GM11168 (cell line): Measurements from ENCODE around the gene CENPA.

Experiments
- in situ Hi-C: fragments of 300-500 bp; cut with MboI; formaldehyde crosslinking; loops from one replicate; pipeline ENCODE4 v1.12.0; 2022; ENCODE audit warnings: low sequenced_read_pairs; ENCODE audit not compliant: unreplicated experiment

The CENPA gene

DNA sequence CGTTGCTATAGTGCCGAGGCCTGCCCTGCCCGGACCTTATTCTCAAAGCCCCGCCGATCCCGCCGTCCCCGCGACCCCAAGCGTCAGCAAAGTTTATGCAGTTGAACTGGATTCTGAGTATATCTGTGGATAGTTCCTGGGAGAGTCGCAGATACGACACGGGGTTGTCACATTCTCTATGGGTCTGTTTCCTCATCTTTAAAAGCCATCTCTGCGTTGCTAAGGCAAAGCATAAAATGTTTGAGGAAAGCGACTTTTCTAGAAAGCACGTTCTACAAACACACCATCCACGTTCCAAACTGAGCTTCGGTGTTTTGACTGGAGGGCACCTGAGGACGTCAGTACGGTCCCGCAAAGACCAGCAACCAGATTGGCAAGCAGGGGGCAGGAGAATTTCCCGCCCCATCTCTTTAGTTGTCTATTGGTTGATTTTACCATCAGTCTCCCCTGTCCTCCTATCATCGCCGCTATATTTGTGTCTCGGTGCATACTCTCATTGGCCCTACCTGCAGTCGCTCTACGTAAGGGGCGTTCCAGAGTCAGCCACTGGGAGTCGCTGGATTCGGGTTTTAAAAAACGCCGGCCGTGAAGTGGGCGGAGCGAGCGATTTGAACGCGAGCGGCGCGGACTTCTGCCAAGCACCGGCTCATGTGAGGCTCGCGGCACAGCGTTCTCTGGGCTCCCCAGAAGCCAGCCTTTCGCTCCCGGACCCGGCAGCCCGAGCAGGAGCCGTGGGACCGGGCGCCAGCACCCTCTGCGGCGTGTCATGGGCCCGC is at the start of gene CENPA:
CENPA (plus strand) TSS at position 626 of the 776 bp plus-strand sequence; CDS start at position 767, 141 bp downstream.
- in situ Hi-C loops, result no loop called here

DNA sequence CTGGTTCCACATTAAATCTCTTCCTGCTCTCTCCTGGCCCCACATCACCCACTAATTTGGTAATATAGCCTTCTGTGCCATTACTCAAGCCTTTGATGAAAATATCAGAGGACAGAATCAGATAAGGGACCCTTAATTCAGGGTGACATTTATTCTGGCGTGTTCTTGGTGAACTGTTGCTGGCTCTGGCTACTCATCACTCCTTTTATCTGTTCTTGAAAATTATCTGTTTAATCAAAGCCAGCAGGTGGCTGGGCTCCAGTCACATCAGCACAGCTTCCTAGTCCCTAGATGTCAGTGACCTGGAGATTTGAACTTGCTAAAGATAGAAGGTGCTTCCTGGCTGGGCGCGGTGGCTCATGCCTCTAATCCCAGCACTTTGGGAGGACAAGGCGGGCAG is 48.6 kb upstream of the CENPA start:
- in situ Hi-C loops, result no loop called here

DNA sequence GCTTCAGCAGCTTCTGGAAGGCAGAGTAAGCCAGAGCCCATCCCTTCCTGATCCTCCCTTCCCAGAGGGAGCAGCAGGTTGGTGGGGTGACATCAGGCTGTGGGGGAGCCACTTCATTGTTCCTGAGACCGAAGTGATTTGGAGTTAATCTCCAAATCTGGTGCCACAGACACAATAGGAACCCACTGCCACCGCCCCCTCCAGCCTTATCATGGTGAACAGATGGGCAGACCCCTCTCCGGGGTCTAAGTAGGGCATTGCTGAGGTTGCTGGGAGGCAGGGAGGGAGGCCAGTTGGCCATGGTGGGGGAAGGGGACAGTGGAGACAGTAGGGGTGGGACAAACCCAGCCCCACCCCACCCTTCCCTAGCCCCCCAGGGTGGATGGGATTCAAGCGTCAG is 47.4 kb upstream of the CENPA start:
- in situ Hi-C loops, result no loop called here

DNA sequence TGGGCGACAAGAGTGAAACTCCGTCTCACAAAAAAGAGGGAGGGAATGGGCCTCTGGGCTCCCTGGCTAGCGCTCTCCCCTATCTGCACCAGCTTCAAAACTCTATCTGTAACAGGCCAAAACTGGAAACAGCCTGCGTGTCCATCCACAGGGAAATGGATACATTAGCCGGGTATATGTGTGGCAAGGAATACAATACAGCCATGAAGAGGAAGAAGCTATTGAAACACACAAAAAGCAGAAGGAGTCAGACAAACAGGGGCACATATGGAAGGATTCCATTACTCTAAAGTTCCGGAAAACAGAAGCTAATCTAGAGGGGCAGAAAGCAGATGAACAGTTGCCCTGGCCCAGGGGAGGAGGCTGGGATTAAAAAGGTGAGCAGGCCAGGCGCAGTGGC is 46.3 kb upstream of the CENPA start:
- in situ Hi-C loops, result no loop called here

DNA sequence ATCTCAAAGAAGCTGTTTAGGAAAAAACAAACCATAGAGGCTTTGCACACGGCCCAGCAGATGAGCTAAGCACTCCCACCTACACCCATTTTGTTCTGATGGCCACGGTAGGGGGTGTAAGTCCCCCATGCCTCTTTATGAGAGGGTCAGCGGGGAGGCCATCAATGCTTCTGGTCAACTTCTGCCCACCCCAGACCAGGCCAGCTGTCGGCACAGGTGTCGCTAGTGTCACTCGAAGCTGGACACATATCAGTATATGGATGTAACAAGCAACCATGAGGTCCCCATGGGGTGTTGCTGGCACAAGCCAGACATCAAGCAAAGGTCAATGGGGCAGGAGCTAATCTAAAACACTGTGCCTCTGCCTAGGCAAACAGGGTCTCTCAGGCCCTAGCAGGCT is 45.5 kb upstream of the CENPA start:
- in situ Hi-C loops, result no loop called here

DNA sequence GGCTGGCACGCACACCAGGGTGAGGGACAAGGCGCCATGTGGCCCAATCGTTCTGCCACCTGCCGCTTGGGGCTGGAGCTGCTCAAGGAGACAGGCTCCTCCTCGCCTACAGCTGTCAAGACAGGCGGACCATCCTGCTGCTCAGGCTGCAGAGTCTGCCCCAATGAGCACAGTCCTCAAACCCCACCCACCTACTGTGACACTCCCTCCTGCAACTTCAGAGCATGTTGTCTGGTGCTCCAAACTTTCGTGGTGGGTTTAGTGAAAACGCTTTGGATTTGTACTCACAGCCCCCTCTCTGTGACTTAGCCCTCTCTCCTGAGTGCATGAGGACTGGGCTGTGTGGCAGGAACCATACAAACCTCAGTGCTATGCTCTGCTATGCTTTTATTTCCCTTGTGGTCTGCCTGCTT is 45.0 kb upstream of the CENPA start:
- in situ Hi-C loops, result no loop called here

DNA sequence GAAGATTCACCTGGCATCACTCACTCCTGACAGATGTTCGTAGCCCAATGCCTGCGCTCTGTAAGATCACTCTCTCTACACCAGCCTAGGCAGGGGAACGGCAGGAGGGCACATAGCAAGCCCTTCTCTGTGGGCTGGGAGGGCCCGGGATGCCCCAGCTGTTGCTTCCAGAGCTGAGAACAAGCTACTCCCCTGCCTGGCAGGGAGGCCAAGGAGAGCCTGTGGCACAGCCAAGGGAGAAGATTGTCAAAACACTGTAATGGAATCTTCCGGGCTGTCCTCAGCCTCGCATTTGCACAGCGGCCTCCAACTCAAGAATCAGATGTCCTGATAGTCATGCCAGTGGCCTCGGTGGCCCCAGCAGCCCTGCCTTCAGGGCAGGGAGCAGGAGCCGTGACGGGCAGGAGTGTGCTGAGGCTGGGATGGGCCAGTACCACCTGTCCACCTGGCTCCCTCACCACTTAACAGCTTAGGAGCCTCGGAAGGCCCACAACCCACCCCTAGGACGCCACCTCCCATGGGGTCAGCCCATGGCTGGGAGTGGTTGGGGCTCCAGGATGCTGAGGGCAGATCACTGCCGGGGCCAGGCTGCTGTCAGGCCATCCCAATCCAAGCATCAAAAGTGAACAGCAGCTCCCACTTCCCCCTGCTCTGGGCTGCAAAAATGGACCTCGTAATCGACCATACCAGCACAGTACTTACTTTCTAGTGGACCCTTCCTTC is 43.6 kb upstream of the CENPA start:
- in situ Hi-C loops, result no loop called here

DNA sequence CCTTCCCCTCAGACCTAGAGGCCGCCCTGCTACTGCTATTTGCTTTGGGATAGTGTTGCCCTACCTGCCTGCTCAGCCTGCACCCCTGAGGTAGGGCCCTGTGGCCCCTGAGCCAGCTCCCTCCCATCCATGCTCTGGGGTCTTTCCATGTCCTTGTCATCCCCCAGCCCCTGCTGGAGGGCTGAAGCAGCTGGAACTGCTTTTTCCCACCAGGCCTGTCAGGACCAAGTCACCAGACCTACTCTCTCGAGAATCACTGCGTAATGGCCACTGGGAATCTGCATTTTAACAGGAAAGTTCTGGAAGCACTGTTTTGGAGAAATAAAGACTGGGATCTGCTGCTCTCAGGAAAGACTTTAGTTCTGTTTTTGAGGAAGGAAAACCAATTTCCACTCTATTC is 42.0 kb upstream of the CENPA start:
- in situ Hi-C loops, result no loop called here

DNA sequence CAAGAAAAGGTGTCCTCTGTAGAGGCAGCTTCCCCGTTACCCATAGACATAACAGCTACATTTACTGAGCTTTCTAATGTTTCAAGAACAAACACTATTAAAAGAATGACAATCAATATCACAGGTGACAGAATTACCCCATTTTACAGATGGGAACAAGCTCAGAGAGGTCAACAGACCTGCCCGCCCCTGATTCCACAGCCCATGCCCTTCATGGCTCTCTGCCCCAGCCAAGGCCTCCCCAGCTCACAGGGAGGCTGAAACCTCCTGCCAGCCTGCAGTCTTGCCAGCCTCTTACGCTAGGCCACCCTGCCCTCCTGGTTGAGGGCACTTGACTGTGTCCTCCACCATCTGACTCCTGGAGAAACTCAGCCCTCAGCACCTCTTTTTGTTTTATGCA is 40.9 kb upstream of the CENPA start:
- in situ Hi-C loops, result no loop called here

DNA sequence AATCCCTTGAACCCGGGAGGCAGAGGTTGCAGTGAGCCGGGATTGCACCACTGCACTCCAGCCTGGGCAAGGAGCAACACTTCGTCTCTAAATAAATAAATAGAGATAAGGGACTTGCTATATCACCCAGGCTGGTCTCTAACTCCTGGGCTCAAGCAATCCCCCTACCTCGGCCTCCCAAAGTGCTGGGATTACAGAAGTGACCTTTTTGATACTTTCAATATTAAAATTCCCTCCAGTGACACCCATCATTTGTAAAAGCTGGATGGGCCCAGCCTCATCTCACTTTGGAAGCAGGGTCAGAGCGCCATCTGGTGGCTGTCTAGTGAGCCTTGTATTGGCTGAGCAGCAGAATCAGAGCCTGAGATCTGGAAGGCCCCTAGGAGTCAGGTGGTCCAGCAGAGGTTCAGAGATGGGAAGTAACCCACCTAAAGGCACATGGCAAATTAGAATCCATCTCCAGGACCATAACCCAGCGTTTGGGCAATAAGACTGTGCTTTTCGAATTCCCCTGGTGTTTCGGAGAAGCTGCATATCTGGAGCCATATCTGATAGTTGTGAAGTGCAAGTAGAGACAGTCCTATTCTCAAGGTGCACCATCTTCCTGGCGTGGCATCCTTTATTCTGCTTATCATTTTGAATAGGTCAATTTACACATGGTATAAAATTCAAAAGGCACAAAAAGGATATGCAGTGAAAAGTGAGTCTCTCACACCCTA is 40.1 kb upstream of the CENPA start:
- in situ Hi-C loops, result no loop called here

DNA sequence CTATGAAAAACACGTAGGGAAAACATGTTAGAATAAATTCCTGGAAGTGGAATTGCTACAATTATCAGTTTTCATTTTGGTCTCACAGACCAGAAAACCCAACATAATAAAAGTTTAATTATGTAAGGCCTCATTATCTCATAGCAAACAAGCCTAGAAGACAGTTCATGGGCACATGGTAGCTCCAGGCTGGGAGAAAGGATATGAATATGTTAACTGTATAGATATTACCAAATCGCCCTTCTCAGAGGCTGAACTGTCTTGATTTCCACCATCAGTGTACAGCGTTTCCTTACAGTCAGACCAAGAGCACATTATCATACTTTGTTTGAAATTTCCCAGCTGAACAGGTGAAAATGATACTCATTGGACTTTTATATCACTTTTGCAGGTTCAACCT is 38.9 kb upstream of the CENPA start:
- in situ Hi-C loops, result no loop called here

DNA sequence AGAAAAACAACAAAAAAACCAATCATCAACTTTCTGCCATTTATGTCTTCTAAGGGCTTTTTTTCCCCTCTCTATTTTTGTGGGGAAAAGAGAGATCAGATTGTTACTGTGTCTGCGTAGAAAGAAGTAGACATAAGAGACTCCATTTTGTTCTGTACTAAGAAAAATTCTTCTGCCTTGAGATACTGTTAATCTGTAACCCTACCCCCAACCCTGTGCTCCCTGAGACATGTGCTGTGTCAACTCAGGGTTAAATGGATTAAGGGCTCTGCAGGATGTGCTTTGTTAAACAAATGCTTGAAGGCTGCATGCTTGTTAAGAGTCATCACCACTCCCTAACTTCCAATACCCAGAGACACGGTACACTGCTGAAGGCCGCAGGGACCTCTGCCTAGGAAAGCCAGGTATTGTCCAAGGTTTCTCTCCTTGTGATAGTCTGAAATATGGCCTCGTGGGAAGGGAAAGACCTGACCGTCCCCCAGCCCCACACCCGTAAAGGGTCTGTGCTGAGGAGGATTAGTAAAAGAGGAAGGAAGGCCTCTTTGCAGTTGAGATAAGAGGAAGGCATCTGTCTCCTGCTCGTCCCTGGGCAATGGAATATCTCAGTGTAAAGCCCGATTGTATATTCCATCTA is 36.0 kb upstream of the CENPA start:
- in situ Hi-C loops, result loop anchor here (10.0 kb wide), 1 partner anchor 145 kb away; no protein-coding TSS in a partner anchor

DNA sequence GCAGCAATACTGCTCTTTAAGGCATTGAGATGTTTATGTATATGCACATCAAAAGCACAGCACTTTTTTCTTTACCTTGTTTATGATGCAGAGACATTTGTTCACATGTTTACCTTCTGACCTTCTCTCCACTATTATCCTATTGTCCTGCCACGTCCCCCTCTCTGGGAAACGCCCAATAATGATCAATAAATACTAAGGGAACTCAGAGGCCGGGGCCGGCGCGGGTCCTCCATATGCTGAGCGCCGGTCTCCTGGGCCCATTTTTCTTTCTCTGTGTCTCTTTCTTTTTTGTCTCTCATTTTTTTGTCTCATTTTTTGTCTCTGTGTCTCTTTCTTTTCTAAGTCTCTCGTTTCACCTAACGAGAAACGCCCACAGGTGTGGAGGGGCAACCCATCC is 35.4 kb upstream of the CENPA start:
- in situ Hi-C loops, result loop anchor here (10.0 kb wide), 1 partner anchor 146 kb away; no protein-coding TSS in a partner anchor

DNA sequence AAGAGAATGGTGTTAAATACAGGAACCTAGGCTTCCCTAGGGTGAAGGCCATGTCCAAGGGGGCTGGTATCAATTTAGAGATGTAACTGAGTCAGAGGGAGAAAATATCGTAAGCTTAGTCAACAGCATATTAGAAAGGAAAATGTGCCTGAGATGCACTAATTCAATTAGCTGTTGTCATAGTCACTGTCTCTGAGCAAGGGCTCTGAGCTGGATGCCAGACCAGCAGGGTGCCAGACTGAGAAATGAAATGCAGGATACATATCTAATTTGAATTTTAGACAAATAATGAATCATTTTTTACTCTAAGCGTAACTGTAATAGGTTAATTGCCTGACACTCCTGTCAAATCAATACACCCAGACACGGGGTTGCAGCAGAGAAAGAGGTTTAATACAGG is 33.2 kb upstream of the CENPA start:
- in situ Hi-C loops, result loop anchor here (10.0 kb wide), 1 partner anchor 148 kb away; no protein-coding TSS in a partner anchor

DNA sequence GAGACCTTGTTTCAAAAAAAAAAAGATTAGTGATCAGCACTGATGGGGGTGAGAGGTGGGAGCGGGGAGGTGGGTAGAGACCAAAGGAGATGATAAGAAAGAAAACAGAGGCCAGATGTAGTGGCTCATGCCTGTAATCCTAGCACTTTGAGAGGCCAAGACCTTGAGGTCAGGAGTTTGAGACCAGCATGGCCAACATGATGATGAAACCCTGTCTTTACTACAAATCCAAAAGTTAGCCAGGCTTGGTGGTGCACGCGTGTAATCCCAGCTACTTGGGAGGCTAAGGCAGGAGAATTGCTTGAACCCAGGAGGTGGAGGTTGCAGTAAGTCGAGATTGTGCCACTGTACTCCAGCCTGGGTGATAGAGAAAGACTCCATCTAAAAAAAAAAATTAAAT is 31.3 kb upstream of the CENPA start:
- in situ Hi-C loops, result loop anchor here (10.0 kb wide), 1 partner anchor 150 kb away; no protein-coding TSS in a partner anchor

DNA sequence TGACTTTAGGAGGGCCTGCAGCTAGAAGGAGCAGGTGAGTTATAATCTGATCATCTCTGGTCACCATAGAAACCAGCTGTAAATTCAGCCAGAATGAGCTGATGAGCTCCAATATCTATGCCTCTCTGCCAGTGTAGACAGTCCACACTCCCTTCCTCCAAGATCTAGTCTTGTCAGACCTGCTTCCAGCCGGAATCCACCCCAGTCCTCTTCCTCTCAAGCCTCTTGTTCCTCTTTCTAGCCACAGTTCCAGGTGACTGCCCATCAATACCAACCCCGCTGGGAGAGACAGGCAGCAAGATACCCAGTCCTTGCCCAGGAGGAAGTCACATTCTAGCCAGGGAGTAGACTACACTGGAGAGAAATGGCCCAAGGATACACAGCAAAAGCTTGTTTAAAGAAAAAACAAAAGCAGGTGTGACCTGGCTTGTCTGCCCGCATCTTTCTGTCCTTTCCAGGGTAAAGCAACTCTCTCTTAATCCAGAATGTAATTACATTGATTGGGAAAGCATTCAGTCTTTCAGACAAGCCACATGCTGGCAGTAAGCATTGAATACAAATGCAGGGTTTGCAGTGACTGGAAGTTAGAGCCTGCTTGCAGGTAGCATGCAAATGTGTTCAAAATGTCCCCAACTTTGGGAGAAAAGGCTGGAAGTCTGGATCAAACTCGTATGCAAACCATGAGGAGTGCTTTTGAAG is 30.7 kb upstream of the CENPA start:
- in situ Hi-C loops, result loop anchor here (10.0 kb wide), 1 partner anchor 150 kb away; no protein-coding TSS in a partner anchor

DNA sequence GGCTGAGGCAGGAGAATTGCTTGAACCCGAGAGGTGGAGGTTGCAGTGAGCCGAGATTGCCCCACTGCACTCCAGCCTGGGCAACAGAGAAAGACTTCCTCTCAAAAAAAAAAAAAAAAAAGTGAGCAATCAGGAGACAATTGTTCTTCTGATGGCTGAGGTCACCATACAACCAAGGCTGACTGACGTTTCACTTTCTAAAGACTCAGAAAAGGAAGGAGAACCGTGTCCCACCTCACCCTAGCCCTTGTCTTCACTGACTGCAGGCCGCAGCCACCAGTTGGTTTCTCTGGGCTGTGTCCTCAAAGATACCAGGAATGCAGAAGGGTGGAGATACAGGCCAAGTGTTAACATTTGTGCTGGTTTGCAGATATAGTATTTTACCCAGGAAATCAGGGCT is 29.5 kb upstream of the CENPA start:
- in situ Hi-C loops, result loop anchor here (10.0 kb wide), 1 partner anchor 152 kb away; no protein-coding TSS in a partner anchor

DNA sequence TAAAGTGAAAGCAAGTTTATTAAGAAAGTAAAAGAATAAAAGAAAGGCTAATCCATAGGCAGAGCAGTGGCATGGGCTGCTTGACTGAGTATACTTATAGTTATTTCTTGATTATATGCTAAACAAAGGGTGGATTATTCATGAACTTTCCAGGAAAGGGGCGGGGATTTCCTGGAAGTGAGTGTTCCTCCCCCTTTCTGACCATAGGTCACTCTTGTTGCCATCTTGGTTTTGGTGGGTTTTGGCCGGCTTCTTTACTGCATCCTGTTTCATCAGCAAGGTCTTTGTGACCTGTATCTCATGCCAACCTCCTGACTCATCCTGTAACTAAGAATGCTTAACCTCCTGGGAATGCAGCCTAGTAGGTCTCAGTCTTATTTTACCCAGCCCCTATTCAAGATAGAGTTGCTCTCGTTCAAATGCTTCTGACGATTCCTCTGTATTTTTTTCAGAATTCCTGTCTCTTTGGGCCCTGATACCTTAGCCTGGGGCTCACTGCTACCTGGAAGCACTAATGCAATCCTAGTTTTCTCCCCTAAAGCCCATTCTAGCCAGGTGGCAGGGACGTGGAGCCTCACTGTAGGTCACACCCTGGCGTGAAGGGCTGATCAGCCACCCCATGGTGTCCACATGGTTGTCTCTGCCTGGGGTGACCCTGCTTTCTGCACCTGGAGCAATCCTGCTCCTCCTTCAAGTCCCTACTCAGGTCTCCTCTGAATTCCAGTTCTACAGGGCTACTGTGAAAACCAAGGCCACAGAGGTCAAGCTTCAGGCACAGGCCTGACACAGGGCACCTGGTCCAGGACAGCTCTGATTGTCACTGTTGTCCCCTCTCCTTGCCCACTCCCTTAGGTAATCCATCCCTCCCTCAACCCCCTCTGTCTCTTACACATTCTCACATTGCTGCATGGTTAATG is 27.7 kb upstream of the CENPA start:
- in situ Hi-C loops, result loop anchor here (10.0 kb wide), 1 partner anchor 153 kb away; no protein-coding TSS in a partner anchor
